Cardiac muscle cell (in vitro differentiated cells and primary cell): ENCODE data around the gene FAM216A. TPM values are rescaled to one million over a fixed set of nuclear protein-coding genes. Genes with fewer than 3 reads are reported as not detected.

Source experiments
- DNase-seq, 2 donors: peaks; one replicate each; pipeline versions ENCODE4 v3.0.0 to v3.0.0-alpha.2; 2010 to 2017; ENCODE audit warnings: low read depth in 1 of 2, low spot score in 1 of 2
- H3K27ac ChIP-seq: fragments of 200-600 bp; sonication (generic); 2 replicates; pipeline ENCODE4 v1.5.1; 2016
- H3K27me3 ChIP-seq: fragments of 200-600 bp; sonication (generic); 2 replicates; pipeline ENCODE4 v1.6.0; 2016; ENCODE audit warnings: control low read depth
- H3K36me3 ChIP-seq: fragments of 200-600 bp; sonication (generic); 2 replicates; pipeline ENCODE4 v1.5.1; 2016; ENCODE audit warnings: control low read depth
- H3K4me1 ChIP-seq: fragments of 200-600 bp; sonication (generic); 2 replicates; pipeline ENCODE4 v1.8.1; 2017; ENCODE audit warnings: low read depth, mild to moderate bottlenecking, mixed run types
- H3K4me3 ChIP-seq: fragments of 200-600 bp; sonication (generic); 2 replicates; pipeline ENCODE4 v1.5.1; 2016; ENCODE audit warnings: mild to moderate bottlenecking
- H3K9me3 ChIP-seq: fragments of 200-600 bp; sonication (generic); 2 replicates; pipeline ENCODE4 v1.5.1; 2017; ENCODE audit warnings: low read depth, mild to moderate bottlenecking, control low read depth
- polyA plus RNA-seq: library from polyadenylated mRNA; unstranded; fragments of >200 nt; fragmentation: Nextera tagmentation; extraction: Ambion mirVana; gene quantifications from 2 replicates; pipeline ENCODE4 v1.2.1, GENCODE V29; 2016
- total RNA-seq: library from RNA; depleted of rRNA; stranded (reverse); fragments of >200 nt; gene quantifications from 2 replicates; pipeline ENCODE4 v1.2.3, GENCODE V29; 2016
- TF ChIP-seq, protein P1 (sequence below): IDR thresholded peaks from 2 replicates; pipeline ENCODE4 v1.5.1; 2012; ENCODE audit warnings: low read depth, mild to moderate bottlenecking, low read length

Gene FAM216A
- total and polyA plus RNA-seq, 2 experiments from 2014 or later, result 43.3 to 54.3 TPM

DNA sequence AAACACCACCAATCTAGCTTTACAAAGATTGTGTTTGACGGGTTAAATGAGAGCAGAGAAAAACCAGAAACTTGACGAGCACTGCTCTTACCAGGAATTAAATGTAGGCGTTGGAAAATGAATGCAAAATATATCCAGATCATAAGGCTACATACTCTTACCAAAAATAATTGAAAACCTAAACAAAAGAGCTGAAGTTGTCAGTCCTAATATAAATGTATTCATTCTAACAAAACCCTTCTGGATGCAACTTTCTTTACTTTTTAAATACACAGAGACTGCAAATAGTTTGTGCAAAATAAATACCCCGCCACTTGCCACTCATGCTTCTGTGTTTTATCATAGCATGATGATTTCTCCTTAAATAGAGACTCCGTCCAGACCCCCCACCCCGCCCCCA lies 66.2 kb downstream of the FAM216A start:
- Histone ChIP-seq H3K27ac (peak overlapping the region; percentile 13), H3K4me3 (no peak overlapping the region), H3K9me3 (no peaks in the 10 kb centered on the region), H3K4me1 (peaks cover 75% of the 10 kb centered on the region), H3K27me3 (no peaks in the 10 kb centered on the region), H3K36me3 (peaks cover 4% of the 10 kb centered on the region)
- no peak for DNase-seq
- TF ChIP-seq, protein P1, sequence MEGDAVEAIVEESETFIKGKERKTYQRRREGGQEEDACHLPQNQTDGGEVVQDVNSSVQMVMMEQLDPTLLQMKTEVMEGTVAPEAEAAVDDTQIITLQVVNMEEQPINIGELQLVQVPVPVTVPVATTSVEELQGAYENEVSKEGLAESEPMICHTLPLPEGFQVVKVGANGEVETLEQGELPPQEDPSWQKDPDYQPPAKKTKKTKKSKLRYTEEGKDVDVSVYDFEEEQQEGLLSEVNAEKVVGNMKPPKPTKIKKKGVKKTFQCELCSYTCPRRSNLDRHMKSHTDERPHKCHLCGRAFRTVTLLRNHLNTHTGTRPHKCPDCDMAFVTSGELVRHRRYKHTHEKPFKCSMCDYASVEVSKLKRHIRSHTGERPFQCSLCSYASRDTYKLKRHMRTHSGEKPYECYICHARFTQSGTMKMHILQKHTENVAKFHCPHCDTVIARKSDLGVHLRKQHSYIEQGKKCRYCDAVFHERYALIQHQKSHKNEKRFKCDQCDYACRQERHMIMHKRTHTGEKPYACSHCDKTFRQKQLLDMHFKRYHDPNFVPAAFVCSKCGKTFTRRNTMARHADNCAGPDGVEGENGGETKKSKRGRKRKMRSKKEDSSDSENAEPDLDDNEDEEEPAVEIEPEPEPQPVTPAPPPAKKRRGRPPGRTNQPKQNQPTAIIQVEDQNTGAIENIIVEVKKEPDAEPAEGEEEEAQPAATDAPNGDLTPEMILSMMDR, result no peak

DNA sequence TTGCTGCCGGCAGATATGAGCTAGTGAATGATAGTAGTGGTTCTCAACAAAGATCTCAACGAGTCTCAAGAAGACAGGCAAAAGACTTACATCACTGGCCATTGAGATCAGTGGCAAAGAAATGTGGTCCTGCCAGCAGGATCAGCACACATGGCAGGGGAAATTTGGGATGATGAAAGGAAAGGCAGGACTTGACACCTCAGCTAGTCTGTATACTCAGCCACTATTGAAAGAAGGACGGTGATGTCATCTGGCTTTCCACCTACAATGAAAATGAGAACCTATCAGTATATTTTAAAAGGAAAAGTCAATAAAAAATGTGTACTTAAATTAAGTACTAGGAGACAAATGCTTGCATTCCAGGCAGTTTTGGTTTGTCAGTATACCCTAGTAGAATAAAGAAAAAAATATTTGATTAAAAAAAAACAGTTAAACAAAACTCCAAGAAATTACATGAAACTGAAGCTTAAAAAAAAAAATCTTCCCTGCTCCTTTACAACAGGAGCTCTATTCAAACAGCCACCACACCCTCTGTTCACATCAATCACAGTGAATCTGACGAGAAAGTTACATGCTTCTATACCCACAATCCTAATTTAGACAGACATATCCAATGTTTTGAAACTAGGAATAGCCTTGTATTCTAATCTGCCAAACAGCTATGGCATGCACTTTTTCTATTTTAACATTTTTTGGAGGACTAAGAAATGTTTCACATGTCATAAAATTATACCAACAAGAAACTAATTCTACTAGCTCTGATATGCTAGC lies 68.4 kb downstream of the FAM216A start:
- H3K27ac ChIP-seq, result peak overlapping the region; percentile 83
- peaks cover 67% of the 10 kb centered on the region for H3K4me1 ChIP-seq
- no peak overlapping the region for H3K4me3 ChIP-seq
- H3K9me3 ChIP-seq, result no peaks in the 10 kb centered on the region
- TF ChIP-seq, protein P1, result no peak
- H3K27me3 ChIP-seq, result no peaks in the 10 kb centered on the region
- DNase-seq, result no peak
- peaks cover 4% of the 10 kb centered on the region for H3K36me3 ChIP-seq

DNA sequence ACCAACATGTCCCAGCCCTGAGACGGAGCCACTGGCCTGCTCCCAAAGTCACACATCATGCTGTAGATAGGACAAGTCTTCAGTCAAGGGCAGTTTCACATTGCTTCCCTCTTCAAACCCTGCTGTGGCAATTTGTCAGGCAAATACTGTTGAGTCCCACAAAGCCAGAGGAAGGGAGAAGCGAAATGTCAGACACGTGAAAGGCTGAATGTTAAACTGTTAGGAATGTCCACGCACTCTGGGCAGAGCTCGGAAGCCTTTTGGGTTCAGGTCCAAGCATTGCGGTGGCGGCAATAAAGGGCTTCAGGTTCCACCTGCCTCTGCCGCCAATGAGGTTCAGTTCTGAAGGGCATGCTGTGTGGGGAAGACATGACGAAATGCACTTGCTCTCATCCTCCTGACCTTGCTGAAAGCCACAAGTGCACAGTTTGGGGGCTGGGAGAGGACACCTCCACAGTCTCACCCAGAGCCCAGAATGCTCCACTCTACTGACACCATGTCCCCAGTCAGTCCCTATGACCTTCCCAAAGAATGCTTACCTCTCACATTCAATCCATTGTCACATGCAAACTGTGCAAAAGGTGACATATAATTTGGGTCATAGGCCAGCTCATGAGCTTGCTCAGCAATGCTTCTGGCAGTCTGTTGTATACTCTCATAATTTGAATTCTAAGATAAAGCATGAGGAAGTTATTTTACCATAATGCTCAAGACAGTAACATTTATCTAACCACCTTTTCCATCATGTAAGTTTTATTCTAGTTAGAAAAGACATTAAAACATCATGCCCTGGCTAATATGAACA lies 69.2 kb downstream of the FAM216A start:
- no peaks in the 10 kb centered on the region for H3K9me3 ChIP-seq
- peak overlapping the region; percentile 83 for H3K27ac ChIP-seq
- peaks cover 4% of the 10 kb centered on the region for H3K36me3 ChIP-seq
- TF ChIP-seq, protein P1, result no peak
- H3K4me3 ChIP-seq, result no peak overlapping the region
- H3K27me3 ChIP-seq, result no peaks in the 10 kb centered on the region
- peak in 1 of 2 donors; percentile 78 for DNase-seq
- H3K4me1 ChIP-seq, result peaks cover 69% of the 10 kb centered on the region

GRCh38 chr12:110538869-110539622 lies 70.4 kb downstream of the FAM216A start:
- TF ChIP-seq, protein P1, result no peak
- Histone ChIP-seq H3K4me3 (no peak overlapping the region), H3K27ac (peak overlapping the region; percentile 83), H3K4me1 (peaks cover 74% of the 10 kb centered on the region), H3K9me3 (no peaks in the 10 kb centered on the region), H3K27me3 (no peaks in the 10 kb centered on the region), H3K36me3 (peaks cover 4% of the 10 kb centered on the region)
- no peak for DNase-seq

Other genes with a start within 250 kb of the FAM216A start
- gene ATP2A2, start 187.6 kb upstream of the FAM216A start, total RNA-seq, result 297 and 328 TPM in 2 replicates
- gene ATP2A2, start 187.6 kb upstream of the FAM216A start, polyA plus RNA-seq, result 300 and 400 TPM in 2 replicates
- 37.2 and 55.4 TPM in 2 replicates for gene ANAPC7, start 65.1 kb upstream of the FAM216A start, total RNA-seq
- gene ANAPC7, start 65.1 kb upstream of the FAM216A start, polyA plus RNA-seq, result 48.2 and 54.6 TPM in 2 replicates
- gene ARPC3, start 18.5 kb upstream of the FAM216A start, total RNA-seq, result 94.0 and 171 TPM in 2 replicates
- gene ARPC3, start 18.5 kb upstream of the FAM216A start, polyA plus RNA-seq, result 228 and 245 TPM in 2 replicates
- 9.9 and 18.6 TPM in 2 replicates for gene GPN3, start 588 bp upstream of the FAM216A start, total RNA-seq
- gene GPN3, start 588 bp upstream of the FAM216A start, polyA plus RNA-seq, result 48.7 and 57.8 TPM in 2 replicates
- gene VPS29, start 33.3 kb downstream of the FAM216A start, total RNA-seq, result 57.7 and 70.1 TPM in 2 replicates
- 170 and 179 TPM in 2 replicates for gene VPS29, start 33.3 kb downstream of the FAM216A start, polyA plus RNA-seq
- 0.21 and 1.1 TPM in 2 replicates for gene RAD9B, start 33.5 kb downstream of the FAM216A start, total RNA-seq
- gene RAD9B, start 33.5 kb downstream of the FAM216A start, polyA plus RNA-seq, result 1.5 and 2.3 TPM in 2 replicates
- gene PPTC7, start 114.5 kb downstream of the FAM216A start, total RNA-seq, result 15.3 and 21.7 TPM in 2 replicates
- 16.3 and 24.8 TPM in 2 replicates for gene PPTC7, start 114.5 kb downstream of the FAM216A start, polyA plus RNA-seq
- 35.1 and 54.1 TPM in 2 replicates for gene TCTN1, start 145.3 kb downstream of the FAM216A start, total RNA-seq
- gene TCTN1, start 145.3 kb downstream of the FAM216A start, polyA plus RNA-seq, result 49.1 and 70.3 TPM in 2 replicates
- 2.9 and 8.7 TPM in 2 replicates for gene HVCN1, start 220.3 kb downstream of the FAM216A start, total RNA-seq
- gene HVCN1, start 220.3 kb downstream of the FAM216A start, polyA plus RNA-seq, result 3.8 and 6.1 TPM in 2 replicates